GM18951 (cell line): Measurements from ENCODE around the gene GPR160.

Experiments used
- POLR2A ChIP-seq: IDR thresholded peaks from 4 replicates; pipeline ENCODE4 v1.6.1; 2011; ENCODE audit warnings: mild to moderate bottlenecking; ENCODE audit not compliant: insufficient read length, insufficient read depth; ENCODE audit errors: extremely low read depth
- in situ Hi-C: fragments of 300-500 bp; cut with MboI; formaldehyde crosslinking; loops from one replicate; pipeline ENCODE4 v1.12.0; 2022; ENCODE audit warnings: low sequenced_read_pairs, mixed read lengths, inconsistent platforms; ENCODE audit not compliant: unreplicated experiment

Gene GPR160

GRCh38 chr3:170128259-170128976, 90.6 kb downstream of the GPR160 start:
- in situ Hi-C loops = loop anchor here (10.0 kb wide), 1 partner anchor 46 kb away; no protein-coding TSS in a partner anchor
- no peak for TF ChIP-seq POLR2A

GRCh38 chr3:170128977-170129431, 91.2 kb downstream of the GPR160 start:
- no peak for TF ChIP-seq POLR2A
- in situ Hi-C loops = loop anchor here (10.0 kb wide), 1 partner anchor 46 kb away; no protein-coding TSS in a partner anchor

DNA sequence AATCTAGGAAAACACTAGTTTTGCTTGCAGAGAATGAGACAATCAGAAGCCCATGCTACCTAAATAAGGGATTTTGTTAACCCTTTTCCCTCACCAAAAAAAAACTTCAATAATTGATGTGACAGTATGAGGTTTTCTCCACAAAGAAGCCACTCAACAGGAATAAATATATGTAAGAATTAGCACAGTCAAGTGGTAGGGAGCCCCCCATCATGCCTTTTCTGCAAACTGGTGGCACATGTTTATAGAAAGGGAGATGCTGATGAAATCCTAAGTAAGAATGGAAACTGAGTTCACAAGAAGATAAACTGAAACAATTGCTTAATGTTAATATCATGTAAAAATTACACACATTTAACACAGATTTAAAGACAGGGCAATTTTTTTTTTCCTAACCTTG, 92.7 kb downstream of the GPR160 start:
- no peak for TF ChIP-seq POLR2A
- in situ Hi-C loops = no loop called here

DNA sequence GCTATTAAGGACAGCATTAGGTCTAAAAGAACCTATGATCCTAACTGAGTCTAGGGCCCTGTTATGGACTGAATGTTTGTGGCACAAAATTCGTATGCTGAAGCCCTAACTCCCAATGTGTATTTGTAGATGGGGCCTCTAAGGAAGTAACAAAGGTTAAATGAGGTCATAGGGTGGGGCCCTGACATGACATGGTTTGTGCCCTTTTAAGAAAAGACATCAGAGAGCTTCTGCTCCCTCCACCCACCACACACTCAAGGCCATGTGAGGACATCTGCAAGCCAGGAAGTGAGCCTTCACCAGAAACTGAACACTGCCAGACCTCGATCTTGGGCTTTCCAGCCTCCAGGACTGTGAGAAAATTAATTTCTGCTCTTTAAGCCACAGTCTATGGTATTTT, 94.5 kb downstream of the GPR160 start:
- TF ChIP-seq POLR2A = no peak

More for the DNA sequence above, 94.5 kb downstream of the GPR160 start:
- in situ Hi-C loops = no loop called here
